ENCODE data around the gene MCUR1.
"Not testable (repeated sequence)": the region's sequence is repeated elsewhere in the genome, so short reads cannot be mapped to it uniquely, and the experiment has no call there.

The MCUR1 gene

DNA sequence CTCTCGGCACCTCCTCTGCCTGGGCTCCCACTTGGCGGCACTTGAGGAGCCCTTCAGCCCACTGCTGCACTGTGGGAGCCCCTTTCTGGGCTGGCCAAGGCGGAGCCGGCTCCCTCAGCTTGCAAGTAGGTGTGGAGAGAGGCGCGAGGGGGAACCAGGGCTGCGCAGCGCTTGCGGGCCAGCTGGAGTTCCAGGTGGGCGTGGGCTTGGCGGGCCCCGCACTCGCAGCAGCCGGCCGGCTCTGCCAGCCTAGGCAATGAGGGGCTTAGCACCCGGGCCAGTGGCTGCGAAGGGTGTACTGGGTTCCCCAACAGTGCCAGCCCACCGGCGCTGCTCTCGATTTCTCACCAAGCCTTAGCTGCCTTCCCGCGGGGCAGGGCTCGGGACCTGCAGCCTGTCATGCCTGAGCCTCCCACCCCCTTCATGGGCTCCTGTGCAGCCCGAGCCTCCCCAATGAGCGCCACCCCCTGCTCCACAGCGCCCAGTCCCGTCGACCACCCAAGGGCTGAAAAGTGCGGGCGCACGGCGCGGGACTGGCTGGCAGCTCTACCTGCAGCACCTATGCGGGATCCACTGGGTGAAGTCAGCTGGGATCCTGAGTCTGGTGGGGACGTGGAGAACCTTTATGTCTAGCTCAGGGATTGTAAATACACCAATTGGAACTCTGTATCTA is 41.9 kb downstream of the MCUR1 start:
- DNase-seq = not testable (repeated sequence)

DNA sequence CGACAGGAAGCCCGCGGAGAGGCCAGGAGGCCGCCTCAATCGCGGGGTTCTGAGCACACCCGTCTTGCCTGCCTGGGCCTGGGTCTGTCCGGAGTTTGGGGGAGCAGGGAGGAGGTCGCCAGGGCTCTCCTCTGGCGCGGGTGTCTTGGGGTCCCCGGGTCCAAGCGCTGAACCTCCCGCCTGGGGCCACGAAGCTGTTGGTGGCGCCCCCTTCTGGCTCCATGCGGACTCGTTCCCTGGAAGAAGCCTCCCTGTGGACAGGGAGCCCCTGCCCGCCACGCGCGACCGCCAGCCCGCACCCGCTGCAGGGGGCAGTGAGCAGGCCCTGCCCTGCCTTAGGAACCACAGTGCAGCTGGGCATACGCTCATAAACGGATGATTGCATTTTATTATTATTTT is 44.7 kb downstream of the MCUR1 start:
- no peak for DNase-seq

DNA sequence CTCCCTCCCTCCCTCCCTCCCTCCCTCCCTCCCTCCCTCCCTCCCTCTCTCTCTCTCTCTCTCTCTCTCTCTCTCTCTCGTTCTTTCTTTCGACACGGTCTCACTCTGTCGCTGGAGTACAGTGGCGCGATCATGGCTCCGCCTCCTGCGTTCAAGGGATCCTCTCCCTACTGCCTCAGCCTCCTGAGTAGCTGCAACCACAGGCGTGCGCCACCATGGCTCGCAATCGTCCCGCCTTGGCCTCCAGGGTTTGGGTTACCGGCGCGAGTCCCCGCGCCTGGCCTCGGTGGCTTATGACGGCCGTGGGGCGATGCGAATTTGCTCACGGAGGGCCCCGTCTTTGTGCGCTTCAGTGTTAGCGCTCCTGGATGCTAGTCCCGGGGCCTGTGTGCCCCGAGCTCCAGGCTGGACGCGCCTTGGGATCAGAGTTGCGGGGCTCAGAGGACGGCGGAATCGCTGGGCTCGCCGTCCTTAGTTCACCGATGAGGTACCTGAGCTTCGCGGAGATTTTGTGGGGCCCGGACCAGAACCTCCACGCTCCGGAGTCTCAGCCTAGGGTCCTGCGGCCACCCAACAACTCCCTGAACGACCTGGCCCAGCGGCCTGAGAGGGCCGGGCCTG is 45.2 kb downstream of the MCUR1 start:
- DNase-seq = no peak

DNA sequence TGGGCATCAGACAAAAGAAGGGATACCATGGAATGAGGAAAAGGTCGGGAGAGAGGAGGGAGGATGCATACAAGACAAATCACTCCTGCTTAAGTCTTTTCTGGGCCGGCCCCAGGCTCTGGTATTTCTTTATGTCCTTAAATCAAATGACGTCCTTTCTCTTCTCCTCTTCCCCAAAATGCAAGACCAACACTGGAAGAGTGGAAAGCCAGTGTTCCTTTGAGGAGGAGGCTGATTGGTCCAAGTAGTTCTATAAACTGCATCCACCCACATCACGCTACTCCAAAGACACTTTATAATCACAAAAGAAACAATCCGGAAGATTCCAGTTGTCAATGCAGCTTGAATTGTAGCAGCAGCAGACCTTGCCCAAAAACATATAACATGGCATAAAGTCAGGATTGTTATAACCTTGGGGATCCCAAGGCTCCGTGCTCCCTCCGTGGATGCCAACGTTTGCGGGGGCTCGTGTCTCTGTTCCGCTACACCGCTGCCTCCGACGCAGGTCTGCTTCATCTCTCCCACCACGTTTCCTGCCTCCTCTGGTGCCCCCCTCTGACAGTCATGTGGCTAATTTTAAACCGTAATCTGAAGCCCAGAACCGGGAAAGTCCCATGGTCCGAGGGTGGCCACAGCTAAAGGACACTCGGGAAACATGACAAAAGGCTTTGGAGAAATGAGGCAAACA is 47.1 kb downstream of the MCUR1 start:
- peak; percentile 43 for DNase-seq

DNA sequence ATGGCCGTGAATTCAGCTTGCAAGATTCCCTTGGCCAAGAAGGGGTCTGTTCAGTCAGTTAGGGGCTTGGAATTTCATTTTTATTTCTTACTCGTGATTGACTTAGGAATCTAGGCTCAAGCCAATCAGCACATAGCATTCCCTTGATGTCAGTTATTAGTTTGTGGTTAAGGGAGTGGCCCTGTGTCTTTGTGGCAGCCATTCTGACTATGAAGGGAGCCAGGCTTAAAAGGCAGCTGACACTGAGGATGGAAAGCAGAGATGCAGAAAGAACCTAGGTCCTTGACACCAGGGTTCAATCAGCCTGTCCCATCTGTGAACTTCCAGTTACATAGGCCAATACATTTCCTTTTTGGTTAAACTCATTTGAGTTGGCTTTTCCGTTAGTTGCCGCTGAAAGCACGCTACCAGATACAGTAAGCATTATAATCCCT is 48.1 kb downstream of the MCUR1 start:
- DNase-seq = peak; percentile 56

DNA sequence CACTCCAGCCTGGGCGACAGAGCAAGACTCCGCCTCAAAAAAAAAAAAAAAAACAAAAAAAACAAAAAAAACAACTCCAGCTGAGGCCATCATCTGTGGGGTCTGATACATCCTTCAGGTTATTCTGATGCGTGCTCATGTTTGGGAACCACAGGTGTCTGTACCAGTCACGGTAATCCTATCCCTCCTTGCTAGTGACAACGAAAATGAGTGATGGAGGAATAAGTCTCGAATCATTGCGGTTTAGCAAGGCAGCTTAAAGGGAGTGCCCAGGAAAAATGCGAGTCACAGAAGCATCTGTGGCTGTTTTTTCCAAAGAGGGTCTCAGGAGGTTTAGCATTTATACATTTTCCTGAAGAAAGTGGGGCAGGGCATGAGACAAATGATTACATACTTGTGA is 48.8 kb downstream of the MCUR1 start:
- no peak for DNase-seq

DNA sequence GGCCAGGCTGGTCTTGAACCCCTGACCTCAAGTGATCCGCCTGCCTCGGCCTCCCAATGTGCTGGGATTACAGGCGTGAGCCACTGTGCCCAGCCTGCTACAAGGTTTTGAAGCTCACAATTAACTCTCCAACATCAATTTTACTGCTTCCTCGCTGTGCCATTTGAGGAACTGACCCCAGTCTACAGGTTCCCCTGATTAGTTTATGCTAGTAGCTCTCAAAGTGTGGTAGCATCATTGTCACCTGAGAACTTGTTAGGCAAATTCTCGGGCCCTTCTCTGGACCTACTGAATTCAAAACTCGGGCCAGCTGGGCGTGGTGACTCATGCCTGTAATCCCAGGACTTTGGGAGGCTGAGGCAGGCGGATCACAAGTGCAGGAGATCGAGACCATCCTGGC is 49.4 kb downstream of the MCUR1 start:
- no peak for DNase-seq

DNA sequence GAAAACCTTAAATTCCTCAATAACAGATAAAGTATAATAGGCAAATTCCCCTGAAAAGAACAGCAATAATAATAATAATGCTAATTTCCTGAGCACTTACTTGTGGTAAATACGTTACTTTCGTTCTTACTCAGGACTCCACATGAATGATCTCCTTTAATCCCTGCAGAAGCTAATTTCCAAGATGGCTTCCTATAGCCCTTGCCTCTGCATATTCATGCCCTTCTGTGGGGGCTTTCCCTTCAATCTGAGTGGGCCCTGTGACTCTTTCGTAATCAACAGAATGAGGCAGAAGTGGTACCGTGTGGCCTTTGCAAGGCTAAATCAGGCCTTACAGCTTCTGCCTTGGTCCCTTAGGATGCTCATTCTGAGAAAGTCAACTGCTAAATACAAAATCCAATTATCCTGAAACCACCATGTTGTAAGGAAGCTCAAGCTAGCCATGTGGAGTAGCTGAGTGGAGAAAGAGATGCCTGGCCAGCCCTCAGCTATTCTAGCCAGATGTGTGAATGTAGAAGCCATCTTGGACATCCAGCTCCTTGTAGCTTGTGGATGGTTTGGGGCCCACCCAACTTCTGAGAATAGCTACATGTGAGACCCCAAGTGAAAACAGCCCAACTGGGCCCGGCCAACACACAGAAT is 50.5 kb downstream of the MCUR1 start:
- DNase-seq = no peak

DNA sequence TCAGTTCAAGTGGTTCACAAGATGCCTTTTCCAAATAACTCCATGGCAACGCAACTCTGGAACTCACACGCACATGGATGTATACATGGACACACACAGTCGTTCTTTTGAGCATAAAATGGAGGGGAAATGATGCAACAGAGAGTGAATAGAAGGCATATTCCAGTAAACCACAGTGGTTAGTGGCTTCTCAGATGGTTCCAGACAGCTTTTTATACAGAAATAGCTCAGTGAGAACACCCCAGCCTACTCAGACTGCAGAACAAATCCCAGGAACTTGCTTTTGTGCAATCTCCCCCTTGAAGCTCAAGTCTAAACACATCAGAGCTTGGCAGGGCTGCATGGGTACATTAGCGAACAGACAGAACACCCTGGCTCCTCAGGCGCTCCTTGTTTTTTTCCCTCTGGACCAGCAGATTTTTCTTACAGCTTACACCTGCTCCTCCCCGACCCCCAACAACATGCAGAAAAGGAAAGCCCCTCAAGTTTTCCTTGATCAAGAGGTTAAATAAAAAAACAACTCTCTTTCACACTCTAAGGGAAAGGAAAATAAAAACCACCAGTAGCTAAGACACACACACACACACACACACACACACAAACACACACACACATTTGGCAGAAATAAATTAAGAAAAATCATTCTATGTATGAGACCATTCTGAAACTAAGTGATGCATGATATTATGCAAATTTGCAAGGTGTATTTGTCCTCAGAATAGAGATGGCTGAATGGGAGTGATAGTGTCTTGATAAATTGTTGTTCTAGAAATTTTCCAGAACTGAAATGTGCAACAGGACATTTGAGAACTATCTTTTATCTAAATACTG is 51.5 kb downstream of the MCUR1 start:
- DNase-seq = peak; percentile 64

DNA sequence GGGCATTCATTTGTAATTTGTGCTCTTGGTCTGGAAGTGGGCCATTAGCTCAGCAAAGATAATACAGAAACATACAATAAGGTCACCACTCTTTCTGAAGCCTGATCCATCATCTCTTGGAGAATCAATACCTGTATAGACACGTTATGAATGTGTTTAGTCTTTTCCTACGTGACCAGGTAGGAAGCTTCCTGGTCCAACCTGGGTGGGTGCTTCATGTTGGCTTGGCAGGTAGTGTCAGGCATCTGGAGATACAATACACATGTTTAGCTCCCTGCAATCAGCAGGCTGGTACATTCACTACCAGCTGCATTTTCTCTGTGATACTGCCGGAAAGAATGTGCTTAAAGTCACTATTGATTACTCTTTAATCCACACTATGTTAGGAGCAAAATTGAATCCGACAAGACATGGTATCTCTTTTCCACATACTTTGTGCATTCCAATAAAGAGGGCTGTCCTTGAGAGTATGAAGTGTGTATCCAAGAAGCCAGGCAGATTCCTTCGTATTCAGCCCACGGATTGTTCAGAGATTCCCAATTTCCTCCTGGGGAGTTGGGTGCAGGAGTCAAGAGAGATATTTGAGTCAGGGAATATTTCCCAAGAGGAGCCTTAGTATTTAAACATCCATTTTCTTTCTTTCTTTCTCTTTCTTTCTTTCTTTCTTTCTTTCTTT is 52.9 kb downstream of the MCUR1 start:
- DNase-seq = no peak

DNA sequence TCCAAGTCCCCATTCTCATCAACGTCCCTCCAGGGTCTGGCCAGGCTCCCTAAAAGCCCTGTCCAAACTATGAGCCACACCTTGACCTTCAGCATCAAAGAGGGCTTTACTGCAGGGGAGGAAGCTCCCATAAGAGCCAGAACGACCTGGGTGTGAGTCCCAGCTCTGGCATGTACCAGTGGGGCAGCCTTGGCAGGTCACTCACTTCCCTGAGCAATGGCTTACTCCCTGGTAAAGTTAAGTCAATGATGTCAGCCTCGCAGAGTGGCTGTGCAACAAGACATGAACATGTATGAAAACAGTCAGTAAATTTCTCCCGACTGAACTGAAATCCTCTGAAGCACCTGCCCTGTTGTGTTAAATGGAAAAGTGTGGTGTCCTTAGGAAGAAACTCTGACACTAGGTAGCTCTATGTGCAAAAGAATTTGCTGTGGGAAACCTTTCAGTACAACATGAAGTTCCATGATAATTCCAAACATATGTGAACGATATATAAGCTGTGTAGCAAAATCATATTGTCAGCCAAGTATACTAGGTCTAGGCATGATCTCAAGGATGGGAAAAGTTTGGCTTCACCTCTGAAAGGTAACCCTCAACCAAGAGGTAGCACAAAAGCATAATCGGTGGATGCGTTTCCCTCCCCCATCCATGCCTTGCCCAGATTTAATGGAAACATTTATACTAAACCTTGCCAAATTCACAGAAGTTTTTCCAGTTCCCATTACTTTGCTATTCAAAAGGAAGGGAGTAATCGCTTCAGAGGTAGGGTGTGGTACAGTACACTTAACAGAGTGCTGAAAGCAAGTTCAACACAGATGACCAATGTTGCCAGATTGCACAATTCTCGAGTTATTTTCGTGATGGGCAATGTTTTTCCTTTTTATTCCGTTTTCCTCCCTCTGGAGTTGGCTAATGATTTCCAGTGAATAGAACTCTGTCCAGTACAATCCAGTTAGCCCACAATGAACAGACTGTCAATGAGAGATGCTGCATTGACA is 53.8 kb downstream of the MCUR1 start:
- DNase-seq = no peak

DNA sequence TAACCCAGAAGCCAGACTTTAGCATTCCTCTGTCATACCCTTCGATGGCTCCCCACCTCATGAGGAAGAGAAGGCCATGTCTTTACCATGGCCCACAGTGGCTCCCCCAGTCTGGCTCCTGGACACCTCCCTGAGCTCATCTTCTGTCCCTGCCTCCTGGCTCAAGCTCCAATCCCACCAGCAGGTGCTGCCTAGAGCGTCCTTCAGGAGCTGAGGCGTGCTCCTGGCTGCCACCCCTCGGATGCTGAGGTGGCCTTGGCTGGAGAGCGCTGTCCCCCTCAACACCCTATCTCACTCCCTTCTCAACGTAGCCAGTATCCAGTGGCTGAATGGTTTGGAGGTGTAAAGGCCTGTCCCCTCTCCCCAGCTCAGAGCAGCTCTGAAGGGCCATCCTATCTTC is 55.3 kb downstream of the MCUR1 start:
- DNase-seq = no peak

DNA sequence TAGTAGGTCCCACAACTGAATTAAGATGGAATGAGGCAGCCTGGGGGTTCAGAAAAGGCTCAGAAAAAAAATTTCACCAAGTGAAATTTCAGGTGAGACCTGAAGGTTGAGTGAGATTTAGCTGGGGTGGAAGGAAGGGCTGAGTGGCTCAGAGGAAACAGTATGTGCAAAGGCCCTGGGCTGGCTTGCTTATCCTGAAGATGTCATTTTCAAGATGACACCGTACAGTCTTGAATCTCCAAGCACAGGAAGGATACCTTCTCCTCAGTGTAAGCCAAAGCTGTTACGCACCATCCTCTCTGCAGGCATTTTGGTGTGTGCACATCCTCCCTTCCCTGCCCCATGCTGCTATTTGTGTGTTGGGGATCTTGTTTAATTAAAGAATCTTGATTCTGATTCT is 59.7 kb downstream of the MCUR1 start:
- no peak for DNase-seq

DNA sequence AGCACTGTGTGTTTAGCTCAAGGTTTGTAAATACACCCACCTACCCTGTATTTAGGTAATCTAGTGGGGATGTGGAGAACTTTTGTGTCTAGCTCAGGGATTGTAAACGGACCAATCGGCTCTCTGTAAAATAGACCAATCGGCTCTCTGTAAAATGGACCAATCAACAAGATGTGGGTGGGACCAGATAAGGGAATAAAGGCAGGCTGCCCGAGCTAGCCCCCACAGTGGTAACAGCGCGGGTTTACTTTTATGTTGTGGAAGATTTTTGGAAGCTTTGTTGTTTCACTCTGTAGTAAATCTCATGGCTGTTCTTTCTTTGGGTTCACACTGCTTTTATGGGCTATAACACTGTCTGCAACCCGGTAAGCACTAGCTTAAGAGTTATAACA is 70.6 kb downstream of the MCUR1 start:
- no peak for DNase-seq

DNA sequence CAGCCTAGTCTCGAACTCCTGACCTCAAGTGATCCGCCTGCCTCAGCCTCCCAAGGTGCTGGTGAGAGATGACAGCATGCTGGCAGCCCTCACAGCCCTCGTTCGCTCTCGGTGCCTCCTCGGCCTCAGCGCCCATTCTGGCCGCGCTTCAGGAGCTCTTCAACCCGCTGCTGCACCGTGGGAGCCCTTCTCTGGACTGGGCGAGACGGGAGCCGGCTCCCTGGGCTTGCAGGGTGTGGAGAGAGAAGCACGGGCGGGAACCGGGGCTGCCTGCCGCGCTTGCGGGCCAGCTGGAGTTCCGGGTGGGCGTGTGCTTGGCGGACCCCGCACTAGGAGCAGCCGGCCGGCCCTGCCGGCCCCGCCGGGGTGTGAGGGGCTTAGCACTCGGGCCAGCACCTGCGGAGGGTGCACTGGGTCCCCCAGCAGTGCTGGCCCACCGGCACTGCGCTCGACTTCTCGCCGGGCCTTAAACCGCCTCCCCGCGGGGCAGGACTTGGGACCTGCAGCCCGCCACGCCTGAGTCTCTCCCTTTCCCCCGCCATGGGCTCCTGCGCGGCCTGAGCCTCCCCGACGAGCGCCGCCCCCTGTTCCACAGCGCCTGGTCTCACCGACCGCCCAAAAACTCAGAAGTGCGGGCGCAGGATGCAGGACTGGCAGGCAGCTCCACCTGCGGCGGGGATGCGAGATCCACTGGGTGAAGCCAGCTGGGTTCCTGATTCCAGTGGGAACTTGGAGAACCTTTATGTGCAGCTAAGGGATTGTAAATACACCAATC is 71.2 kb downstream of the MCUR1 start:
- DNase-seq = no peak

DNA sequence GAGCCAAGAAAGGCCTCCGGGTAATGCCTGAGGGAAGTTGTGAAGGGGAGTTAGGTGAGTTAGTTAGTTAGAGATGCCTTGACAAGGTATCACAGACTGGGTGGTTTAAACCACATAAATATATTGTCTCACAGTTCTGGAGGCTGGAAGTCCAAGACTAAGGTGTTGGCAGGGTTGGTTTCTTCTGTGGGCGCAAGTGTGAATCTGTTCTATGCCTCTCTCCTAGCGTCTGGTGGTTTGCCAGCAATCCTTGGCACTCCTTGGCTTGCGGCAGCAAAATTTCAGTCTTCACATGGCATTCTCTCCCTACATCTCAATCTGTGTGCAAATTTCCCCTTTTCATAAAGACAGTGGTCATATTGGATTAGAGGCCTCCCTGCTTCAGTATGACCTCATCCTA is 73.0 kb downstream of the MCUR1 start:
- no peak for DNase-seq

Measured in HCEC 1CT (cell line).